ENCODE data around the gene RBFOX1. TPM values are rescaled to one million over a fixed set of nuclear protein-coding genes. Genes with fewer than 3 reads are reported as not detected.

Gene RBFOX1
- total and polyA plus RNA-seq, 10 of the 15 experiments (the other 5 are each of a cell fraction or from before 2014, with no cell fraction given) = 0.87 TPM; not detected in 9

DNA sequence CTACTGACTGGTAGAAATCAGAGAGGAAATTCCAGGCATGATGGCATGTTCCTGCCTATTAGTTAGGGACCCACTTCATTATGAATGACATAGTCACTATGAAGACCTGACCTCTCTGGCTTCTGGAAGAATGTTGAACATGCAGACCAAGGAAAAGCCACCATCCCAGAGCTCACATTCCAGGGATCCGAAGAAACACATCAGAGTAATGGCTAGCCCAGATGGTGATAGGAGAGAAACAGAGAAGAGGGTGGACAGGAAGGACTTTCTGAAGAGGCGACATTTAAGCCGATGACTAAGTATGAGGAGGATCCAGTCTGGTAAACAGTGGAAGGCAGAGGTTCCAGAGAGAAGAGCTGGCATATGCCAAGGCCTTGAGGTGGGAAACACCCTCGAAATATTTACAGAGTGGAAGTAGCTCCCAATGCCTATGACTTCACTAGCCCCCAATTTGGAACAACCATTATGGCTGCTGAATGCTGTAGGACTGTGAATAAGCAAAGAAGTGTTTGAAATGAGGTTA lies 216.2 kb downstream of the RBFOX1 start (continued):
- no peak for TF ChIP-seq NFIC (IDR thresholded peaks at IDR 0.05; ENCODE audit: low read depth, low read length)
- TF ChIP-seq ZZZ3 (IDR thresholded peaks at IDR 0.05; ENCODE audit: control insufficient read depth, insufficient read length, low read depth) = no peak
- TF ChIP-seq CBFB (IDR thresholded peaks at IDR 0.05; ENCODE audit: low read depth) = no peak
- no peak for TF ChIP-seq MXI1 (IDR thresholded peaks at IDR 0.05; ENCODE audit: low read depth, low read length)
- no peak for TF ChIP-seq CHD4 (IDR thresholded peaks at IDR 0.05)
- no peak for TF ChIP-seq FOXM1 (IDR thresholded peaks at IDR 0.05; ENCODE audit: low read depth, low read length)
- TF ChIP-seq CBX3 (IDR thresholded peaks at IDR 0.05; ENCODE audit: borderline replicate concordance, low read depth) = no peak

- no peaks in the 10 kb centered on the region for H3K27me3 ChIP-seq (replicated peaks in 1 of 2; ENCODE audit: control insufficient read depth in 2 of 2, insufficient read depth in 2 of 2, low read length in 1 of 2)
- H3K4me2 ChIP-seq (ENCODE audit: control insufficient read depth, insufficient read depth) = no peak overlapping the region
- ATAC-seq (no peak), DNase-seq (ENCODE audit: low read depth, low spot score) (no peak), FAIRE-seq (no peak)
- H3K27ac ChIP-seq (ENCODE audit: control insufficient read depth, insufficient read depth) = no peak overlapping the region
- ChIA-PET CTCF (no interaction called here), SMC1A (ENCODE audit: uncharacterized antibody, unreplicated experiment) (no interaction called here), RAD21 (ENCODE audit: unreplicated experiment) (no interaction called here), POLR2A (no interaction called here)
- no peak overlapping the region for H2AFZ ChIP-seq (ENCODE audit: control insufficient read depth, low read depth, low read length)
- no TSS peak for BruUV-seq (replicated peaks)
- H3K36me3 ChIP-seq (ENCODE audit: control insufficient read depth in 2 of 2, insufficient read depth in 2 of 2, low read length in 1 of 2) = no peaks in the 10 kb centered on the region
- in situ Hi-C loops (cut with MboI) = no loop called here
- no peaks in the 10 kb centered on the region for H4K20me1 ChIP-seq (ENCODE audit: control insufficient read depth, insufficient read depth)
- no peak overlapping the region for H3K9ac ChIP-seq (ENCODE audit: control insufficient read depth, insufficient read depth, low read length)
- no peaks in the 10 kb centered on the region for H3K4me1 ChIP-seq (ENCODE audit: control insufficient read depth, insufficient read depth, low read length)
- WGBS (ENCODE audit: insufficient coverage, insufficient replicate concordance, low lambda C conversion rate, missing lambda C conversion rate) = 12% methylated on average over 7 of the region's 7 CpGs
- no peaks in the 10 kb centered on the region for H3K79me2 ChIP-seq (ENCODE audit: control insufficient read depth, insufficient read depth, low read length)
- intact Hi-C loops (cut with micrococcal nuclease; ENCODE audit: unreplicated experiment) = no loop called here
- H3K9me3 ChIP-seq (replicated peaks; ENCODE audit: control insufficient read depth, insufficient read depth, low read length) = no peaks in the 10 kb centered on the region; the same call in 2 of the 3 replicates
- no peak overlapping the region for H3K4me3 ChIP-seq
- TF ChIP-seq BMI1 (IDR thresholded peaks at IDR 0.05; ENCODE audit: borderline replicate concordance) (no peak), SRF (IDR thresholded peaks at IDR 0.05; ENCODE audit: low read depth in 2 of 2, low read length in 2 of 2) (no peak), RELB (IDR thresholded peaks at IDR 0.05; ENCODE audit: low read depth) (no peak), ZNF687 (IDR thresholded peaks at IDR 0.05) (no peak), DPF2 (IDR thresholded peaks at IDR 0.05) (no peak), SKIL (IDR thresholded peaks at IDR 0.05; ENCODE audit: low read depth, poor library complexity, severe bottlenecking) (no peak), MXI1 (IDR thresholded peaks at IDR 0.05; ENCODE audit: low read depth, low read length) (no peak), EED (IDR thresholded peaks at IDR 0.05; ENCODE audit: low read depth) (no peak), CHD1 (IDR thresholded peaks at IDR 0.05; ENCODE audit: low read depth, low read length) (no peak)
- TF ChIP-seq, protein P1, sequence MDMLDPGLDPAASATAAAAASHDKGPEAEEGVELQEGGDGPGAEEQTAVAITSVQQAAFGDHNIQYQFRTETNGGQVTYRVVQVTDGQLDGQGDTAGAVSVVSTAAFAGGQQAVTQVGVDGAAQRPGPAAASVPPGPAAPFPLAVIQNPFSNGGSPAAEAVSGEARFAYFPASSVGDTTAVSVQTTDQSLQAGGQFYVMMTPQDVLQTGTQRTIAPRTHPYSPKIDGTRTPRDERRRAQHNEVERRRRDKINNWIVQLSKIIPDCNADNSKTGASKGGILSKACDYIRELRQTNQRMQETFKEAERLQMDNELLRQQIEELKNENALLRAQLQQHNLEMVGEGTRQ (IDR thresholded peaks at IDR 0.05; ENCODE audit: borderline replicate concordance, low read depth, low read length) = no peak
Observed at GRCh38 chr16:7550096-7550495, 217.5 kb downstream of the RBFOX1 start.

All from GM12878 (cell line).